ENCODE results near the gene NXPE3. TPM values are rescaled to one million over a fixed set of nuclear protein-coding genes. Genes with fewer than 3 reads are reported as not detected.

The NXPE3 gene
- polyA plus RNA-seq, 6 donors from 2014 or later, result 15.8 to 30.2 (median 21.8) TPM

GRCh38 chr3:101807888-101808287 lies 28.9 kb downstream of the NXPE3 start:
- no peaks in the 10 kb centered on the region for H3K27me3 Mint-ChIP-seq
- DNase-seq (no peak), ATAC-seq (ENCODE audit: low read depth in 2 of 2) (no peak)
- H3K4me3 Mint-ChIP-seq, result no peak overlapping the region
- peaks cover 0 to 19% (median 10%) of the 10 kb centered on the region in 3 donors for H3K4me1 Mint-ChIP-seq
- no peaks in the 10 kb centered on the region for H3K9me3 Mint-ChIP-seq
- H3K36me3 Mint-ChIP-seq, result peaks cover 0 to 13% of the 10 kb centered on the region in 2 donors
- H3K27ac Mint-ChIP-seq, result no peak overlapping the region

GRCh38 chr3:101809178-101810021 lies 30.4 kb downstream of the NXPE3 start:
- Mint-ChIP-seq H3K4me1 (peaks cover 0 to 23% (median 0%) of the 10 kb centered on the region in 3 donors), H3K27ac (peak overlapping the region in 4 of 6 donors; percentile 9 to 76 (median 36)), H3K4me3 (no peak overlapping the region), H3K36me3 (peaks cover 0 to 8% of the 10 kb centered on the region in 2 donors), H3K27me3 (no peaks in the 10 kb centered on the region), H3K9me3 (no peaks in the 10 kb centered on the region)
- peak; percentile 37 to 62 for ATAC-seq (ENCODE audit: low read depth in 2 of 2)
- DNase-seq, result peak; percentile 46

GRCh38 chr3:101810022-101810418 lies 31.0 kb downstream of the NXPE3 start:
- DNase-seq, result no peak
- Mint-ChIP-seq H3K4me3 (no peak overlapping the region), H3K27me3 (no peaks in the 10 kb centered on the region), H3K27ac (no peak overlapping the region), H3K9me3 (no peaks in the 10 kb centered on the region), H3K36me3 (peaks cover 0 to 1% of the 10 kb centered on the region in 2 donors), H3K4me1 (peaks cover 3 to 29% (median 4%) of the 10 kb centered on the region in 3 donors)
- no peak for ATAC-seq (ENCODE audit: low read depth in 2 of 2)

- H3K4me3 Mint-ChIP-seq, result no peak overlapping the region
- peaks cover 7 to 43% (median 16%) of the 10 kb centered on the region in 3 donors for H3K4me1 Mint-ChIP-seq
- no peaks in the 10 kb centered on the region for H3K36me3 Mint-ChIP-seq
- H3K9me3 Mint-ChIP-seq, result no peaks in the 10 kb centered on the region
- no peak for DNase-seq
- peak overlapping the region in 1 of 6 donors; percentile 16 for H3K27ac Mint-ChIP-seq
- no peaks in the 10 kb centered on the region for H3K27me3 Mint-ChIP-seq
- ATAC-seq (ENCODE audit: low read depth in 2 of 2), result no peak
Observed at GRCh38 chr3:101811875-101812274, 32.9 kb downstream of the NXPE3 start.

GRCh38 chr3:101812895-101813294 lies 33.9 kb downstream of the NXPE3 start:
- DNase-seq (no peak), ATAC-seq (ENCODE audit: low read depth in 2 of 2) (no peak)
- no peaks in the 10 kb centered on the region for H3K27me3 Mint-ChIP-seq
- H3K4me1 Mint-ChIP-seq, result peaks cover 12 to 50% (median 18%) of the 10 kb centered on the region in 3 donors
- H3K4me3 Mint-ChIP-seq, result no peak overlapping the region
- H3K27ac Mint-ChIP-seq, result no peak overlapping the region
- no peaks in the 10 kb centered on the region for H3K9me3 Mint-ChIP-seq
- H3K36me3 Mint-ChIP-seq, result no peaks in the 10 kb centered on the region

GRCh38 chr3:101813817-101814440 lies 34.9 kb downstream of the NXPE3 start:
- DNase-seq (no peak), ATAC-seq (ENCODE audit: low read depth in 2 of 2) (no peak)
- no peak overlapping the region for H3K27ac Mint-ChIP-seq
- H3K9me3 Mint-ChIP-seq, result no peaks in the 10 kb centered on the region
- no peaks in the 10 kb centered on the region for H3K36me3 Mint-ChIP-seq
- H3K4me1 Mint-ChIP-seq, result peaks cover 16 to 59% (median 25%) of the 10 kb centered on the region in 3 donors
- no peaks in the 10 kb centered on the region for H3K27me3 Mint-ChIP-seq
- H3K4me3 Mint-ChIP-seq, result peak overlapping the region in 1 of 8 donors; percentile 20

- no peaks in the 10 kb centered on the region for H3K9me3 Mint-ChIP-seq
Observed at GRCh38 chr3:101814835-101815234, 35.8 kb downstream of the NXPE3 start.

GRCh38 chr3:101816215-101817149 lies 37.5 kb downstream of the NXPE3 start:
- no peak for ATAC-seq (ENCODE audit: low read depth in 2 of 2)
- Mint-ChIP-seq H3K36me3 (peaks cover 0 to 11% of the 10 kb centered on the region in 2 donors), H3K4me1 (peaks cover 20 to 56% (median 37%) of the 10 kb centered on the region in 3 donors), H3K27me3 (no peaks in the 10 kb centered on the region), H3K4me3 (peak overlapping the region in 1 of 8 donors; percentile 40), H3K9me3 (no peaks in the 10 kb centered on the region), H3K27ac (peak overlapping the region in 2 of 6 donors; percentile 49 to 86)
- DNase-seq, result no peak

More at GRCh38 chr3:101814835-101815234, 35.8 kb downstream of the NXPE3 start:
- H3K27ac Mint-ChIP-seq, result peak overlapping the region in 4 of 6 donors; percentile 15 to 89 (median 78)
- ATAC-seq (ENCODE audit: low read depth in 2 of 2), result peak; percentile 39 to 54
- DNase-seq, result no peak
- H3K4me3 Mint-ChIP-seq, result no peak overlapping the region
- H3K4me1 Mint-ChIP-seq, result peaks cover 20 to 54% (median 31%) of the 10 kb centered on the region in 3 donors
- no peaks in the 10 kb centered on the region for H3K27me3 Mint-ChIP-seq
- H3K36me3 Mint-ChIP-seq, result peaks cover 0 to 2% of the 10 kb centered on the region in 2 donors

- ATAC-seq (ENCODE audit: low read depth in 2 of 2), result peak; percentile 67 to 70
- Mint-ChIP-seq H3K4me1 (peaks cover 20 to 56% (median 37%) of the 10 kb centered on the region in 3 donors), H3K4me3 (peak overlapping the region; percentile 61 to 84 (median 74)), H3K9me3 (no peaks in the 10 kb centered on the region), H3K27ac (peak overlapping the region; percentile 83 to 95 (median 87)), H3K27me3 (no peaks in the 10 kb centered on the region), H3K36me3 (peaks cover 0 to 20% of the 10 kb centered on the region in 2 donors)
- DNase-seq, result peak; percentile 50
Observed at GRCh38 chr3:101817992-101818391, 39.0 kb downstream of the NXPE3 start.

- Mint-ChIP-seq H3K4me3 (peak overlapping the region in 2 of 8 donors; percentile 1 to 6), H3K4me1 (peaks cover 19 to 43% (median 35%) of the 10 kb centered on the region in 3 donors), H3K36me3 (peaks cover 0 to 20% of the 10 kb centered on the region in 2 donors), H3K9me3 (no peaks in the 10 kb centered on the region), H3K27ac (peak overlapping the region in 1 of 6 donors; percentile 62), H3K27me3 (no peaks in the 10 kb centered on the region)
- ATAC-seq (ENCODE audit: low read depth in 2 of 2) (peak; percentile 63 to 68), DNase-seq (no peak)
Observed at GRCh38 chr3:101819649-101820206, 40.7 kb downstream of the NXPE3 start.

- no peaks in the 10 kb centered on the region for H3K27me3 Mint-ChIP-seq
- H3K36me3 Mint-ChIP-seq, result peaks cover 0 to 20% of the 10 kb centered on the region in 2 donors
- peaks cover 16 to 35% (median 27%) of the 10 kb centered on the region in 3 donors for H3K4me1 Mint-ChIP-seq
- no peak overlapping the region for H3K4me3 Mint-ChIP-seq
- no peaks in the 10 kb centered on the region for H3K9me3 Mint-ChIP-seq
- ATAC-seq (ENCODE audit: low read depth in 2 of 2), result no peak
- no peak for DNase-seq
- H3K27ac Mint-ChIP-seq, result no peak overlapping the region
Observed at GRCh38 chr3:101821503-101821902, 42.5 kb downstream of the NXPE3 start.

GRCh38 chr3:101823525-101823924 lies 44.5 kb downstream of the NXPE3 start:
- peaks cover 21 to 31% (median 25%) of the 10 kb centered on the region in 3 donors for H3K4me1 Mint-ChIP-seq
- no peak overlapping the region for H3K4me3 Mint-ChIP-seq
- ATAC-seq (ENCODE audit: low read depth in 2 of 2), result no peak
- H3K27me3 Mint-ChIP-seq, result no peaks in the 10 kb centered on the region
- DNase-seq, result no peak
- H3K36me3 Mint-ChIP-seq, result peaks cover 0 to 20% of the 10 kb centered on the region in 2 donors
- no peaks in the 10 kb centered on the region for H3K9me3 Mint-ChIP-seq
- peak overlapping the region in 3 of 6 donors; percentile 2 to 57 (median 49) for H3K27ac Mint-ChIP-seq

All from naive B cell (primary cell).